Activated CD8-positive, alpha-beta T cell treated with anti-CD3 and anti-CD28 coated beads, Interleukin-2, amount 10 ng/mL, durations not matched to agents 7 days and 5 days (primary cell): ENCODE results near the gene GALNT2. TPM values are rescaled to one million over a fixed set of nuclear protein-coding genes. Genes with fewer than 3 reads are reported as not detected.
A peak's percentile ranks its signal among the peaks of the same experiment; 100 is the strongest.

Experiments
- ATAC-seq: fragments of 150-1000 bp; cut with Tn5 transposase; one replicate; pipeline ENCODE4 v1.10.0; 2021; ENCODE audit warnings: moderate library complexity
- CTCF ChIA-PET: fragments of 350-600 bp; sonication (Branson Sonifier 250); formaldehyde crosslinking; loops from one replicate; lab custom pipeline; 2021; ENCODE audit warnings: antibody characterized with exemption; lab: Charles Lee
- POLR2A ChIA-PET: fragments of 350-600 bp; sonication (Branson Sonifier 250); formaldehyde crosslinking; loops from one replicate; lab custom pipeline; 2021; ENCODE audit warnings: antibody characterized with exemption; lab: Charles Lee
- DNase-seq: peaks from one replicate; pipeline ENCODE4 v3.0.0-alpha.2; 2020
- H3K27ac Mint-ChIP-seq: one replicate; pipeline ENCODE4 v1.8.0; 2021; ENCODE audit warnings: mild to moderate bottlenecking, mixed read lengths
- H3K27me3 Mint-ChIP-seq: one replicate; pipeline ENCODE4 v1.8.0; 2021; ENCODE audit warnings: low read depth, mixed read lengths
- H3K36me3 Mint-ChIP-seq: one replicate; pipeline ENCODE4 v1.8.0; 2021; ENCODE audit warnings: low read depth, mixed read lengths
- H3K4me1 Mint-ChIP-seq: one replicate; pipeline ENCODE4 v1.8.0; 2021; ENCODE audit warnings: low read depth, mixed read lengths
- H3K4me3 Mint-ChIP-seq: one replicate; pipeline ENCODE4 v1.8.0; 2021; ENCODE audit warnings: mild to moderate bottlenecking, mixed read lengths
- H3K9me3 Mint-ChIP-seq: one replicate; pipeline ENCODE4 v1.8.0; 2022; ENCODE audit warnings: mixed read lengths; ENCODE audit not compliant: insufficient read depth
- total RNA-seq, 2 experiments: library from RNA; stranded (reverse); gene quantifications; one replicate each; pipeline ENCODE4 v1.2.3, GENCODE V29; 2021

The GALNT2 gene
- total RNA-seq, 2 experiments from 2014 or later, result 20.7 to 21.2 TPM

DNA sequence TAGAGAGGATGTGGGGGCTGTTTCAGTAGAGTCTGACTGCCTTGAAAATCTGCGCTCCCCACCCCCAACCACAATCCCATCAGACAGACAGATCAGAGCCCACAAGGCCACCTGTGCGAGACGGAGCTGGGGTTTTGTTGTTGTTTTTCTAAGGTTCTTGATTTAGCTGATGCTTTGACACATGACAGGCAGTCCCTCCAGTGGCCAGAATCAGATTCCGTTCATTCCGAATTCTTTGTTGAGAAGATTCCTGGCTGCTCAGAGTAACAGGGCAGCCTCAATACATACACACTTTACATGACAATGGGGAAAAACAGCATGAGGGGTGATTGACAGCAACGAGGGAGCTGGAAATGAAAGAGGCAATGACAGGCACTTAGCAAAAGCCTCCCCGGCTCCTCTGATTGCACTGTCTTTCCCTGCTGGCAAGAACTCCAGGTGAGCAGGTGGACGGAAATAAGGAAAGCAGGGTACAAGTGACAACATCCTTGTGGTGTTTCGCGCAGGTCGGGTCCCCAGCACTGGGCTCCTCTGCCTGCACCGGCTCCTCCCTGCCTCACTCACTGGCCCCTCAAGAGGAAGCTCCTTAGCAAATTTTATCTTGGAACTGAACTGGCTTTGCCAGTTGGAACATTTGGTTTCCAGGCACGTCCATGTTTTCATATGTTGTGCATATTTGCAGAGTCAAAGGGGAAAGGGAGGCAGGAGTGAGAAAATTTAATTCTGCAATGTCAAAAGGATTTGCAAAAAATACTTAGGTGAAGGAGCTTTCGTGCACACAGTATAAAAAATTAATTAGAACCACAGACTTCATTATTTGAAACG lies 210.4 kb downstream of the GALNT2 start:
- Mint-ChIP-seq H3K4me3 (peak overlapping the region; percentile 19), H3K4me1 (peaks cover 71% of the 10 kb centered on the region), H3K27me3 (no peaks in the 10 kb centered on the region), H3K36me3 (peaks cover 24% of the 10 kb centered on the region), H3K27ac (peak overlapping the region; percentile 76), H3K9me3 (no peaks in the 10 kb centered on the region)
- DNase-seq, result peak; percentile 51
- ChIA-PET POLR2A (interaction anchor here (0.5 kb wide), 1 partner anchor 66 kb away, joined by 3 read pairs; no protein-coding TSS in a partner anchor), CTCF (interaction anchor here (0.7 to 1.9 kb wide), 8 partner anchors 9 to 650 kb away, joined by 3 to 5 read pairs (median 3); no protein-coding TSS in a partner anchor)
- ATAC-seq, result peak; percentile 18

DNA sequence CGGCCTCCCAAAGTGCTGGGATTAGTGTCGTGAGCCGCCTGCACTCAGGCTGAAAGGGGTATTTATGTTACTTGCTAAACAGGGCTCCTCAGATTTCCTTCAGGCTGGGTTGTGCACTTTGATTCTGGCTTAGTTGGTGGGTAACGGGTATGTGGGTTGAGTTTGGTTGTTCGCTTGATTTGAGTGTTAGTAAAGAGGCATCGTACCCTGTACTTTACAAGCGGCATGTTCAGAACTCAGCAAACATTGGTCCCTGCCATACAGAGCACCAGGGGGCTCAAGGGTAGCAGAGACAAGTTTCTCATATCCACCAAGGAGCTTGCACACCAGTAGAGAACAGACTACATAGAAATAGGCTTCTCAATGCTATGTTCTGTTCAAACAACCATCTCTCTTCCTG lies 211.3 kb downstream of the GALNT2 start:
- ATAC-seq (no peak), DNase-seq (no peak)
- ChIA-PET POLR2A (no interaction called here), CTCF (interaction anchor here (0.7 to 1.9 kb wide), 5 partner anchors 8 to 158 kb away, joined by 3 to 5 read pairs (median 3); no protein-coding TSS in a partner anchor)
- H3K9me3 Mint-ChIP-seq, result no peaks in the 10 kb centered on the region
- no peak overlapping the region for H3K4me3 Mint-ChIP-seq
- H3K27ac Mint-ChIP-seq, result peak overlapping the region; percentile 58
- H3K36me3 Mint-ChIP-seq, result peaks cover 23% of the 10 kb centered on the region
- H3K27me3 Mint-ChIP-seq, result no peaks in the 10 kb centered on the region
- peaks cover 64% of the 10 kb centered on the region for H3K4me1 Mint-ChIP-seq

DNA sequence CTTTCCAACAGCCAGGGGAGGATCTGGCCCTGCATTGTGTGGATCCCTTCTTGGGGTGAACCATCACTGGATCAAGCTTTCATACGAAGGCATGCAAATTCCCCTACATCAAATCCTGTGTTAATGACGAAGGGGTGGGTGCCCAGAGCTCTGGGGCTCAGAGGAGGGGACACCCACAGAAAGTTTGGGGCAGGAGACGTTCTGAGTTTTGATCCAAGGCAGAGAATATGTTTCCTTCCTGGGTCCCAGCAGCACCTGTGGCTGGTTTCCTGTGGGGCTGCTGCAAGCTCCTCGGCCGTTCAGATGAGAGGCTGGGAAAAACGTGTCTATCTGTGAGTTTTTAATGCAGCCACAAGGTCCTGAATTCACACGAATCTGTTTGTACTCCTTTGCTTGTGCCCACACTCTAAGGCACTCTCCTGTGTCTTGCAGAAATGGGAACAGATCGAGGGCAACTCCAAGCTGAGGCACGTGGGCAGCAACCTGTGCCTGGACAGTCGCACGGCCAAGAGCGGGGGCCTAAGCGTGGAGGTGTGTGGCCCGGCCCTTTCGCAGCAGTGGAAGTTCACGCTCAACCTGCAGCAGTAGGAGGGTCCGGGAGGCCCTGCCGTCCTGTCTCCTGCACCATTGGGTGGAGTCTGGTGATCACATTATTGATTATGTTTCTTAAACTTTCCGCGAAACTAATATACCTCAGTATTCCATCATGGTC lies 212.0 kb downstream of the GALNT2 start:
- H3K4me1 Mint-ChIP-seq, result peaks cover 57% of the 10 kb centered on the region
- ATAC-seq (no peak), DNase-seq (no peak)
- ChIA-PET POLR2A (no interaction called here), CTCF (interaction anchor here (1.0 to 1.9 kb wide), 4 partner anchors 9 to 159 kb away, joined by 3 to 5 read pairs (median 4); no protein-coding TSS in a partner anchor)
- no peaks in the 10 kb centered on the region for H3K9me3 Mint-ChIP-seq
- H3K4me3 Mint-ChIP-seq, result no peak overlapping the region
- H3K36me3 Mint-ChIP-seq, result peaks cover 23% of the 10 kb centered on the region
- no peaks in the 10 kb centered on the region for H3K27me3 Mint-ChIP-seq
- peak overlapping the region; percentile 58 for H3K27ac Mint-ChIP-seq

DNA sequence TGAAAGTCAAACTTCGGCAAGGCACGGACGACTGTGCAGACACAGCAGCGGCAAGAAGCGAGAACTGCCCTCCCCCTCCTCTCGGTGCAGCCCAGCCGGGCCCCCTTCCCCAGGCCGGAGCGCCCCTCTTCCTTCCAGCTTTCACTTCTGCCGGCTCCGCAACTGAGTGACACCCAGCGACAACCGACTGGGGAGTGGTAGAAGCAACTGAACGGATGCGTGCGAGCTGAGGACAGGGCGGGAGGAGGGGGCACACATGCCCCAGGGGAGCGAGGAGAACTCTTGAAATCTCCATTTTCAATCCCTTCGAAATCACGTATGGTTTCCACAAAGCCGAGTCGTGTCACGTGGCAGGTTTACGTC lies 212.5 kb downstream of the GALNT2 start:
- POLR2A ChIA-PET, result interaction anchor here (0.9 kb wide), 1 partner anchor 9 kb away, joined by 3 read pairs; no protein-coding TSS in a partner anchor
- Mint-ChIP-seq H3K27me3 (no peaks in the 10 kb centered on the region), H3K4me3 (no peak overlapping the region), H3K27ac (peak overlapping the region; percentile 30), H3K9me3 (no peaks in the 10 kb centered on the region), H3K36me3 (peaks cover 26% of the 10 kb centered on the region), H3K4me1 (peaks cover 52% of the 10 kb centered on the region)
- CTCF ChIA-PET, result interaction anchor here (1.4 kb wide), 1 partner anchor 11 kb away, joined by 5 read pairs; no protein-coding TSS in a partner anchor
- DNase-seq, result no peak
- ATAC-seq, result no peak

DNA sequence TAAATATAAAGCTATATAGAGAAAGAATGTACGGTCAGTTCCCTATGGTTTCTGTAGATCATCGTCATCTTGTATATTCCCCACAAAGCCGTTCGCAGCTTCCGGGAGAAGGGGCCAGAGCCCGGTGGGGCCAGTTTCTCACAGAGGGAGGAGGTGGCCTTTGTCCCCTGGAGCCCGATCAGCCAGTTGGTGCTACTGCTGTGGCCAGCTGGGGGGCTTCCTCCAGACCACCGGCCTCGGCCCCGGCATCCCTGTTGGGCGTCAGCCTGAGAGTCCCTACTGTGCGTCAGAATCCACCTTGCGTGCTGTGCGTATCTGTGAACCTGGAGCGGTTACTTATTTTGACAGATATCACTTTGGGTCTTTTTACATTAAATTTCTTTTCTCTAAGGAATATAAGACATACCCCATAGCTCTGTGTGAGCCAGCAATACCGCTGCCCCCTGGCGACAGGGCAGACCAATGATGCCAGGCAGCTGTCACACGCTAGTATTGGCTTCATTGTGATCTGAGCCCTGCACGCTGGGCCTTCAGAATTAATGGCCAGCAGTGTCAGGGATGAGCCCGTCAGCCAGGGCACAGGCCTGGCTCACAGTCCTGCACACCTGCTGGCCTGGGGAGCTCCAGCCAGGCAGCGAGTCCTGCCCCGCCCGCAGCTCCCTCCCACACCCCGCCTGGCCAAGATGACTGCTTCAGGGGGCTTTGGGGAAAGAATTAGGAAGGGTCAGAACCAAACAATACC lies 213.2 kb downstream of the GALNT2 start:
- H3K27ac Mint-ChIP-seq, result peak overlapping the region; percentile 49
- H3K9me3 Mint-ChIP-seq, result no peaks in the 10 kb centered on the region
- H3K27me3 Mint-ChIP-seq, result no peaks in the 10 kb centered on the region
- peaks cover 51% of the 10 kb centered on the region for H3K4me1 Mint-ChIP-seq
- H3K4me3 Mint-ChIP-seq, result no peak overlapping the region
- ChIA-PET CTCF (interaction anchor here (1.4 kb wide), 1 partner anchor 12 kb away, joined by 5 read pairs; no protein-coding TSS in a partner anchor), POLR2A (interaction anchor here (0.9 kb wide), 1 partner anchor 10 kb away, joined by 3 read pairs; no protein-coding TSS in a partner anchor)
- ATAC-seq, result no peak
- H3K36me3 Mint-ChIP-seq, result peaks cover 29% of the 10 kb centered on the region
- DNase-seq, result no peak

DNA sequence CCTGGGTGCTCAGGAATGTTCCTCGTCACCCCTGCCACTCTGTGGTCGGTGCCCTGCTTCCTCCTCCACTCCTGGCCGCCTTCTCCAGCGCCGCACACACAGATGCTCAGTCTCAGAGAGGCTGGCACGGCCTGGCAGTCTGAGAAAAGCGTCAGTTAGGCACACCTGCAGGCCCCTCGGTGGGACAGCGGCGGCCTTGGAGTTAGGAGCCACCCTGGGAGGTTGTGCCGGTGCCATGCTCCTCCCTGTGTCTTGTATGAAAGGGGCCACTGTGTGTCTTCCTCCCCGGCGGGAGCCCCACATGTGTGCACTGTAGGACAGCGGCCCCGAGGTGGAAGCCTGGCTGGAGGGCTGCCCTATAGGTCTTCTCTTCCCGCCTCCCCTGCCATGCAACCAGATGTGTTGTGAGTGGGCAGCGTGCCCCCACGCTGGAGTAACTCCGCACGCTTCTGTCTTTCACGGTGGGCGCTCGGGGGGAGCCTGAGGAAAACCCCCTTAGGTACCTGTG lies 213.9 kb downstream of the GALNT2 start:
- DNase-seq (no peak), ATAC-seq (no peak)
- Mint-ChIP-seq H3K4me1 (peaks cover 51% of the 10 kb centered on the region), H3K36me3 (peaks cover 29% of the 10 kb centered on the region), H3K9me3 (no peaks in the 10 kb centered on the region), H3K4me3 (no peak overlapping the region), H3K27ac (peak overlapping the region; percentile 64), H3K27me3 (no peaks in the 10 kb centered on the region)
- CTCF ChIA-PET, result interaction anchor here (1.4 kb wide), 1 partner anchor 13 kb away, joined by 5 read pairs; no protein-coding TSS in a partner anchor
- POLR2A ChIA-PET, result no interaction called here

DNA sequence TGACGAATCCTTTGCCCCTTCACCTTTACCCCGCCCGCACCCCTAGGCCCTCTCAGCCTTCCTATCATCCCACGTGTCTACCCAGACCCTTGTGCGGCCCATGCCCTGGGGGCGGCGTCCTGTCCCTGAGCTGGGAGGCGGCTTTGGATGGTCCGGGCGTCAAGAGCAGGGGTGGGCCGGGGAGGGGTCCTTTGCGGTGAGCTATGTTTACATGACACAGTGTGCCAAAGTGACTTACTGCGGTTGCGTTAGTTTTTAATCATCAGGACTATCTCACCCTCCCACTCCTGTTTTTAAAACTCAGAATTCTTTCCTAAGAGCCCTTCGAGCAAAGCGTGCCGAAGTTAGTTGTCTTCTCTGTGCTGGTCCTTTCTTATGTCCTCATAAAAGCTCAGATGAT lies 214.5 kb downstream of the GALNT2 start:
- ChIA-PET CTCF (no interaction called here), POLR2A (no interaction called here)
- Mint-ChIP-seq H3K27ac (peak overlapping the region; percentile 83), H3K4me1 (peaks cover 47% of the 10 kb centered on the region), H3K9me3 (no peaks in the 10 kb centered on the region), H3K4me3 (no peak overlapping the region), H3K36me3 (peaks cover 25% of the 10 kb centered on the region), H3K27me3 (no peaks in the 10 kb centered on the region)
- DNase-seq, result no peak
- ATAC-seq, result no peak

DNA sequence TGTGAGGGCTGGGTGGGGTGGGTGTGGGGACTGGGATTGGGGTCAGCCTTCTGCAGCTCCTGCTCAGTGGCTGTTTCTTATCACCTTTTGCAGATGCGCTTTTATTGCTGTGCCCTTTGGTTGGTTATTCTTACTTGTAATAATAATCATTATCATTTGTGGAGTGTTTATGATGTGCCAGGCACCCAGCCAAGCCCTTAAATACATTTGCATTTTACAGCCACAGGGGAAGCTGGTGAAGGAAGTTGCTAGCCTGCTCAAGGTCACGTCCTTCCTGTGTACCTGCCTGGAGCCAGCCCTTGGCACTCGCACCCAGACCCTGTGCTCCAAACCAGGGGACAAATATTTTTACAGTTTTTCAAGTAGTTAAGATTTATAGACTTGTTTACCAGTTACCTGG lies 215.1 kb downstream of the GALNT2 start:
- Mint-ChIP-seq H3K4me1 (peaks cover 41% of the 10 kb centered on the region), H3K27ac (peak overlapping the region; percentile 83), H3K36me3 (peaks cover 21% of the 10 kb centered on the region), H3K9me3 (no peaks in the 10 kb centered on the region), H3K4me3 (no peak overlapping the region), H3K27me3 (no peaks in the 10 kb centered on the region)
- DNase-seq, result no peak
- POLR2A ChIA-PET, result no interaction called here
- peak; percentile 31 for ATAC-seq
- CTCF ChIA-PET, result no interaction called here

DNA sequence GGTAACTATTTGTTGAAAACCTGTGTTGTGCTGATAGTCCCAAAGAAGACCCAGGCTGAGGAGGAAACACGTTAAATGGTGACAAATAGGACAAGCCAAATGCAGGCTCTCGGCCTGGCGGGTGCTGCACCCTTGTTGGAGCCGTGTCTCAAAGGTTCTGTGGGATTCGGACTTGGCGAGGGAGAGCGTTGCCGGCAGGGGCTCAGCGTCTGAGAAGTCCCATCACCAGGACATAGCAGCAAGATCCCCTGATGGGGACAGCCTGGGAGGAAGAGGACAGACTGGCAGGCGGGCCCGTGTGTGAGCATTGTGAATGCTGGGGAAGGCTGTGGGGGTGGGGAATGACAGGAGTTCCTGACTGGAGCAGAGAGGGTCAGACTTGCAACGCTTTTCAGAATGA lies 216.6 kb downstream of the GALNT2 start:
- ChIA-PET CTCF (no interaction called here), POLR2A (no interaction called here)
- Mint-ChIP-seq H3K27ac (peak overlapping the region; percentile 49), H3K4me3 (no peak overlapping the region), H3K4me1 (peaks cover 29% of the 10 kb centered on the region), H3K9me3 (no peaks in the 10 kb centered on the region), H3K27me3 (no peaks in the 10 kb centered on the region), H3K36me3 (peaks cover 16% of the 10 kb centered on the region)
- DNase-seq (no peak), ATAC-seq (no peak)

DNA sequence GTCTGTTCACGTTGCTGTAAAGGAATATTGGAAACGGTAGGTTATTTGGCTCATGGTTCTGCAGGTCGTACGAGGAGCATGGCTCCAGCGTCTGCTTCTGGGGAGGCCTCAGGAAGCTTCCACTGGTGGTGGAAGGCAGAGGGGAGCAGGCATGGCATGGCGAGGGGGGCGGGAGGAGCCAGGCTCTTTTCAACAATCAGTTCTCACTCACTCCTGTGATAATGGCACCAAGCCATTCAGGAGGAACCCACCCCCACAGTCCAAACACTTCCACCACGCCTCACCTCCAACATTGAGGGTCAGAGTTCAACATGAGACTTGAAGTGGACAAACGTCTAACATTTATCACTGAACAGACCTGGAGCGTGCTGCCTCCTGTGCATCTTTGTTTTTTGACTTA lies 217.9 kb downstream of the GALNT2 start:
- H3K9me3 Mint-ChIP-seq, result no peaks in the 10 kb centered on the region
- DNase-seq (no peak), ATAC-seq (no peak)
- ChIA-PET CTCF (no interaction called here), POLR2A (no interaction called here)
- H3K4me1 Mint-ChIP-seq, result peaks cover 19% of the 10 kb centered on the region
- H3K27ac Mint-ChIP-seq, result peak overlapping the region; percentile 46
- H3K4me3 Mint-ChIP-seq, result no peak overlapping the region
- peaks cover 8% of the 10 kb centered on the region for H3K36me3 Mint-ChIP-seq
- no peaks in the 10 kb centered on the region for H3K27me3 Mint-ChIP-seq

DNA sequence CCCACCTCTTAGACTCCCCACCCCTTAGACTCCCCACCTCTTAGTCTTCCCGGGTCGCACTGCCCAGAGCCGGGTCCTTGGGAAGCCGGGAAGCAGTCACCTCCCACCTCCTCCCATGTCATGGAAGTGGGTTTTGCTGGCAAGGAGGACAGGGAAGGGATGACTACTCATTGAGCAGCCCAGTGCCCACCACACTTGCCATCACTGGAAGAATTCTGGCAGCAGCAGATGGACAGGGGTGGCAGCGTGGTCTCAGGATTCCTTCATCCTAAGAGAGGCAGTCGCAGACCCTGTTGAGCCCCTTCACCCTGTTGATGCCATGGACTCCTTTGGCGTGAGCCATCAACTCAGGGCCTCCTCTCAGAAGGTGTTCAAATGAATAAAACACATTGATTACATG lies 218.3 kb downstream of the GALNT2 start:
- ChIA-PET CTCF (no interaction called here), POLR2A (no interaction called here)
- H3K36me3 Mint-ChIP-seq, result peaks cover 8% of the 10 kb centered on the region
- H3K4me3 Mint-ChIP-seq, result no peak overlapping the region
- no peak for ATAC-seq
- H3K27ac Mint-ChIP-seq, result no peak overlapping the region
- peaks cover 17% of the 10 kb centered on the region for H3K4me1 Mint-ChIP-seq
- no peak for DNase-seq
- H3K27me3 Mint-ChIP-seq, result no peaks in the 10 kb centered on the region
- H3K9me3 Mint-ChIP-seq, result no peaks in the 10 kb centered on the region
